GM21423 (cell line): Measurements from ENCODE around the gene MRAP2.
"Not testable (repeated sequence)": the region's sequence is repeated elsewhere in the genome, so short reads cannot be mapped to it uniquely, and the experiment has no call there.

ENCODE experiments used
- ATAC-seq: cut with Tn5 transposase; IDR thresholded peaks from one replicate; pipeline ENCODE4 v1.9.1; 2021; ENCODE audit warnings: mild to moderate bottlenecking, moderate library complexity; ENCODE audit not compliant: unreplicated experiment

MRAP2 gene

DNA sequence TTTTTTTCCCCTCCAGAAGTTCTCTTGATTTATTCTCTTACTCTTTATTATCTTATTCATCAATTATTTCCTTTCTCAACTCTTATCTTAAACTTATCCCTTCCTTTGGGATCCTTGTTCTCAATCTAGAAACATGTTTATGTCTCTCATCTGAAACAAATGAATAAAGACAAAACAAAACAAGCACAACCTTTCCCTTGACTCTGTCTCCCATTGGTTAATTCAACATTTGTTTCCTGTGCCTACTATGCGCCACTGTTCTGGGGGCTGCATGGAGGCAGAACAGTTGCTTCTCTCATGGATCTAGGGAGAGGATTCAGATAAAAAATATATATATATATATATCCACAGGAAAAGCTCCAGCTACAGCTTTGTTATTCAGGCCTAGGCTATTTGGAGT lies 5.2 kb upstream of the MRAP2 start:
- ATAC-seq, result no peak

DNA sequence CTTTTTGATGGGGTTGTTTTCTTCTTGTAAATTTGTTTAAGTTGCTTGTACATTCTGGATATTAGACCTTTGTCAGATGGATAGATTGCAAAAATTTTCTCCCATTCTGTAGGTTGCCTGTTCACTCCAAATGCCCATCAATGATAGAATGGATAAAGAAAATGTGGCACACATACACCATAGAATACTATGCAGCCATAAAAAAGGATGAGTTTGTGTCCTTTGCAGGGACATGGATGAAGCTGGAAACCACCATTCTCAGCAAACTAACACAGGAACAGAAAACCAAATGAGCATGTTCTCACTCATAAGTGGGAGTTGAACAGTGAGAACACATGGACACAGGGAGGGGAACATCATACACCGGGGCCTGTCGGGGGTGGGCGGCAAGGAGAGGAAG lies 1.6 kb upstream of the MRAP2 start:
- not testable (repeated sequence) for ATAC-seq

DNA sequence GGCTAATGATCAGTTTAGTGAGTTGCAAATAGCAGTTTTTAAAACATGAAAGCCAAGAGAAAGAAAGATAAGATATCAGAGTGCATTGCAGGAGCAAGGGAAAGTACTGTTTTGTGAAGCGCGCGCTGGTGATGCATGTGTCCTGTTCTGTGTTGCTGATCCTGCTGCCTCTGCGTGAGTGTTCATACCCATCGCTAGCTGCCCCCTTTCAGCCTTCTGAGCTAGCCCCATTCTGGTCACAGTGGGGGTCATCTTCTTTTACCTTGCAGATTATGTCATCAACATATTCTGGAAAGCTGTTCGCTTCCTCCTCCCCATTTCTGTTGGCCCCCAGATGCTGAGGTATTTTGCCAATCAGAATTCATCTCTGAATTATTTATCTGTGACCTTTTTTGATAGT lies 1.9 kb downstream of the MRAP2 start:
- no peak for ATAC-seq

- no peak for ATAC-seq
Observed at GRCh38 chr6:84037425-84038089, 4.0 kb downstream of the MRAP2 start.

- no peak for ATAC-seq
Observed at GRCh38 chr6:84042603-84043002, 9.0 kb downstream of the MRAP2 start.

GRCh38 chr6:84043555-84043954 lies 10.0 kb downstream of the MRAP2 start:
- no peak for ATAC-seq

- ATAC-seq, result no peak
Observed at GRCh38 chr6:84046755-84047154, 13.2 kb downstream of the MRAP2 start.

DNA sequence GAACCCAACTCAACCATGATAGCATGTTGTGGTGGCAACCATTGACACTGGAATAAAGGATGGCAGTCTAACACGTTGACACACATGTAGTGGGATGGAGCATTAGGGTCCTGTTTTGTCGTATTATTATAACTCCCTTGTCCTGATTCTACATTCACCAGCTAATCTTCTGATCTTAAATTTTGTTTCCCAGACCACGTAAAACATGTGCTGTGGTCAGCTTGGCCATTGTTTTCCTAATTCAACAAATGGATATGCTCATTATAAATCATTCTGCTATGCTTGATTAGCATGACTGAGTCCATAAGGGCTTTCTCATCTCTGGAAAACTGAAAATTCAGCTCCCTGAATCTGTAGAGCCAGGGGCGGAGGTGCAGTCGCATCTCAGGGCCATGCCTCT lies 15.0 kb downstream of the MRAP2 start:
- ATAC-seq, result no peak

DNA sequence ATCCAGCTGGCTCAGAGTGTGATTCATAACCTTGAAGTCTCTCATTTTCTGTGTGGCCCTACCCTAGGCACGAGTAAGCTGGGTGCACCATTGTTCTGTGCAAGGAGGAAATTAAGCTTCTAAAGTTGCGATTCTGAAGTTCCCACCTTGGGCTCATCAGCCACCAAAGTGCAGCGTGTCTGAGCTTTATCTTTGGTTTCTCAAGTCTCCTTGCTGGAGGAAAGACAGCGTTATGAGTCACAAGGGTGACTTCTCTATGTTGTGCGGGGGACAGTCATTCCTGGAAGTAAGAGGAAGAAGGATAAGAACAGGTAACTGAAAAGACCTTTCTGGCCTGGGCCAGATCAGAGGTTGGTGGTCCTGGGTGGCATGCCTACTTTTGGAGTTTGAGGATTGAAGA lies 16.8 kb downstream of the MRAP2 start:
- ATAC-seq, result no peak

- ATAC-seq, result no peak
Observed at GRCh38 chr6:84052204-84052882, 18.8 kb downstream of the MRAP2 start.

DNA sequence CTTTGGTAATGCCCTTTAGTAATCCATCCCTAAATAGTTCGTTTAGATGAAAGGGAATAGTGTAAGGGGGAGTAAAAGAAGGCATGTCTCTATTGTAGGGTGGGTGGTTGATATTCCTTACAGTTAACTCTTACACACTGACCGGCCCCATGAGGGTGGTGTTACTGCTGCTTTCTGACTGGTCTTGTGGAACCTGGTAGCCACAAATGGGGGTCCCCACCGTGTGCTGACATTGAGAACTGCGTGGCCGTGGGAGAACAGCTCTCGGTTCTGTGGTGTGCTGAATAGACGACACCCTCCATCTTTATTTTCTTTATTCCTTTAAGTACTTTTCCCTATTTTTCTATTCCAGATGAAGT lies 19.3 kb downstream of the MRAP2 start:
- ATAC-seq, result no peak

DNA sequence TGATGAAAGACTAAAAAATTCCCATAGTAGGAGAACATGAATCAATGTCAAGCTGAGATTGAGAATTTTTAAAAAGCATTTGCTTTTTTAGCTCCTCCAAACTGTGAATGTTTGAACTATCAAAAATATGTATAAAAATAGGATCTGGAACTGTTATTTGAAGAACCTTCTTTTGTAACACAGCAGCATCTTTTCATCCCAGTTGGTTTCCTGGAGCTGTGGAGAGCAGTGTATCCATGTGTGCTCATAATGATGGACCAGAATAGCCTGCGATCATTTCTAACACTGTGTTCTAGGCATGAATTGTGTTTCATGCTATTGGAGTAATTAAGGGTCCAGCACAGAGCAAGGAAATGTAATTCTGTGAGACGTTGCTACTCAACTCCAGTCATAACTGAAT lies 22.1 kb downstream of the MRAP2 start:
- no peak for ATAC-seq

DNA sequence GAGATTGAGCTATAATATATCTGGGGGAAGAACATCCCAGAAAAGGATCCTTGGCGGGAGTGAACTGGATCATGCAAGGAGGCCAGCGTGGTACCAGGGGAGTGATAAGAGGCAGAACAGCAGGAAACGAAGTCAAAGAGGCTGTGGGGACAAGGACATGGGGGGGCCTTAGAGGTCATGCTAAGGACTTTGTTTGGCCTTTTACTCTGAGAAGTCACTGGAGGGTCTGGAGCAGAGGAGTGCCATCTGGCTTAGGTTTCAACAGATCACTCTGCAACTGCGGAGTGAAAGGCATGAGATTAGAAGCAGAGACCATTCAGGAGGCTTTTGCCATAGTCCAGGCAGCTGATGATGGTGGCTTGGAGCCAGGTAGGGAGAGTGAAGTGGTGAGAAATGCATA lies 24.3 kb downstream of the MRAP2 start:
- ATAC-seq, result no peak

DNA sequence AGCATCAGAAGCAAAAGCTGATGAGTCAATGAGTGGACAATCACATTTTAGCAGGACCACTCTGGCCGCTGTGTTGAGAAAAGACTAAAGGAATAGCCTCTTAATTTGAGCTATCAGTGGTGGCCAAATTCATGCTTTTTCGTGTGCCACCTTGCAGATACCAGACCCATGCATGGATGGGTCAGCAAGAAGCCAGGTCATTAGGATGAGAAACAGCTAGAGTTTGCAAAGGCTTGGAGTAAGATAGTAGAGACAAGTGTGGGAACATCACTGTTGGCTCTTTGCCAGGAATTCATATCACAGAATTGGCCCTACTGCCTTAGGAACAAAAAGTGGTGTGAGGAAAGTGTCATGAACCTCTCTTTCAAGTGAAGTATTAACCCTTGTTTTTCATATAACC lies 25.5 kb downstream of the MRAP2 start:
- ATAC-seq, result no peak

GRCh38 chr6:84061174-84061573 lies 27.6 kb downstream of the MRAP2 start:
- ATAC-seq, result no peak

- ATAC-seq, result no peak
Observed at GRCh38 chr6:84061613-84062398, 28.2 kb downstream of the MRAP2 start.

DNA sequence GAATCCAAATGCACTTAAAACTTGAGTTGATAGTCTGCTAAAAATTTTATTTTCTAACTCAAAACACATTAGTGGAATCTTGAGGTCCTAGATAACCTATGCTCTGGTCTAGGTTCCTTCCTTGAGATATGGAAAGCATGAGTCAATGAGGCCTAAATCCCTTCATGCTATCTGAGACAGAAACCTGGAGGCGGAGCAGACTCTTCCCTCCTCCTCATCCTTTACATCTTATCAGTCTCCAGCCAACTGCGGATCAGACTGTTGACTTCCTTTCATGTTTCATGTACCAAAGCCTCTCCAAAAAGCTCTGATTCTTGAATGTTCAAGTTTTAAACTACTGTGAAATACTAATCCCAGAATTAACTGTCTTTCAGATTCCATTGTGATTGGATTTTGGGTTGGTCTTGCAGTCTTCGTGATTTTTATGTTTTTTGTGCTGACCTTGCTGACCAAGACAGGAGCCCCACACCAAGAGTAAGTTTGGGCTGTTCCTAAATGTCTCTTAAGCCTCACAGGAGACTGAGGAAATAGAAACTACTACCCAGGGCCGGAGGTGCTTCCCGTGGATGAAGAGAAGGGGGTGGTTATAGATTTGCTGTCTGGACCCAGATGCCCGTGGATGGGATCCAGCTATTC lies 29.1 kb downstream of the MRAP2 start:
- no peak for ATAC-seq

DNA sequence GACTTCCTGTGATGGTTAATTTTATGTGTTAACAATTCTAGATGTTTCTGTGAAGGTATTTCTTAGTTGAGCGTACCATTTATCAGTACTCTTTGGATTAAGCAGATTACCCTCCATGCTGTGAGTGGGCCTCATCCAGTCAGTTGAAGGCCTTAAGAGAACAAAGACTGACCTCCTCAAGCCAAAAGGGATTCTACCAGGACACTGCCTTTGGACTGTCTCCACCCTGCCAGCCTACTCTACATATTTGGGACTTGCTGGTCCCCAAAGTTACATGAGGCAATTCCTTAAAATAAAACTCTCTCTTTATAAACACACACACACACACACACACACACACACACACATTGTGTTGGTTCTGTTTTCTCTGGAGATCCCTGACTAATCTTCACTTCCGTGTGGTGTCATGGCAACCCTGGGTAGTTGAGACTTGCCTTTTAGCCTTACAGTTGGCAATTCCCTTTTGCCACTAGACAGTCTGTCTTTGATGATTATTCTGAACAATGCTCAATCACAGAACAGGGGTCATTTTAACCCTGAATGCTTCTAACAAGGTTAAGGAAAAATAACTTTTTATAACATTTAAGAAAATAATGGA lies 32.2 kb downstream of the MRAP2 start:
- ATAC-seq, result no peak

- no peak for ATAC-seq
Observed at GRCh38 chr6:84066536-84066935, 33.0 kb downstream of the MRAP2 start.

- ATAC-seq, result not testable (repeated sequence)
Observed at GRCh38 chr6:84068873-84069272, 35.3 kb downstream of the MRAP2 start.

GRCh38 chr6:84072442-84072997 lies 38.9 kb downstream of the MRAP2 start:
- ATAC-seq, result no peak
